Measurements from ENCODE around the gene GFOD1.

DNA sequence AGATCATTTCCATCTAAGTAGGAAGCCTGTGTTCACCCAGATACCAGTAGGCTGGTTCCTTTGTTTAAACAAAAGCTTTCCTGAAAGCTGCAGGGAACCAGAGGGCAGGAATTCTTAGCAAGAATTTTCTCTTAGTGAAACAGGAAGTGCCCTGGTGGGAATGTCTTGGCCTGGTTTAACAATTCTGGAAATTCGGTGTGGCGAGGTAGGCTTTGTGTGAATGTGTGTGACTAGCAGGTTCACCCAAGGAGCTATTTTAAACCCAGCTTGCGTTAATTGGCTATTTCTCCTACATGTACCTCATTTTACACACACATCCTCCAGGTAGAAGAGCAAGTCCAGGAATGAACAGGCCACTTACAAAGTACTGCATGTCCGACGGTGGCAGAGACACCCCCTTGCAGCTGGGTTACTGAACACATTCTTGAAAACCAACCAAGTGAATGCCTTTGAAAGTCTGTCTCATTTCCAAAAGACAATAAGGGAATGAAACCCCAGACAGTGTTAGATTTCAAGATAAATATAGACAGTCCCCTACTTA, 64.6 kb downstream of the GFOD1 start:
- TF ChIP-seq, protein P1, sequence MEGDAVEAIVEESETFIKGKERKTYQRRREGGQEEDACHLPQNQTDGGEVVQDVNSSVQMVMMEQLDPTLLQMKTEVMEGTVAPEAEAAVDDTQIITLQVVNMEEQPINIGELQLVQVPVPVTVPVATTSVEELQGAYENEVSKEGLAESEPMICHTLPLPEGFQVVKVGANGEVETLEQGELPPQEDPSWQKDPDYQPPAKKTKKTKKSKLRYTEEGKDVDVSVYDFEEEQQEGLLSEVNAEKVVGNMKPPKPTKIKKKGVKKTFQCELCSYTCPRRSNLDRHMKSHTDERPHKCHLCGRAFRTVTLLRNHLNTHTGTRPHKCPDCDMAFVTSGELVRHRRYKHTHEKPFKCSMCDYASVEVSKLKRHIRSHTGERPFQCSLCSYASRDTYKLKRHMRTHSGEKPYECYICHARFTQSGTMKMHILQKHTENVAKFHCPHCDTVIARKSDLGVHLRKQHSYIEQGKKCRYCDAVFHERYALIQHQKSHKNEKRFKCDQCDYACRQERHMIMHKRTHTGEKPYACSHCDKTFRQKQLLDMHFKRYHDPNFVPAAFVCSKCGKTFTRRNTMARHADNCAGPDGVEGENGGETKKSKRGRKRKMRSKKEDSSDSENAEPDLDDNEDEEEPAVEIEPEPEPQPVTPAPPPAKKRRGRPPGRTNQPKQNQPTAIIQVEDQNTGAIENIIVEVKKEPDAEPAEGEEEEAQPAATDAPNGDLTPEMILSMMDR (IDR thresholded peaks at IDR 0.05), result no peak
- no peak for TF ChIP-seq SIN3A (IDR thresholded peaks at IDR 0.05; ENCODE audit: borderline replicate concordance, insufficient read depth, low read depth, low read length)
- no peak for TF ChIP-seq POLR2AphosphoS5 (IDR thresholded peaks at IDR 0.05; ENCODE audit: low read depth, low read length)

Data from Panc1 (cell line).